Naive thymus-derived CD8-positive, alpha-beta T cell (primary cell): Measurements from ENCODE around the gene S100G. TPM values are rescaled to one million over a fixed set of nuclear protein-coding genes. Genes with fewer than 3 reads are reported as not detected.

Experiments used
- ATAC-seq, 2 donors: fragments of 150-1000 bp; cut with Tn5 transposase in 1 of 2; sonication (Bioruptor Pico), chemical (Tn5 transposase) in 1 of 2; 1 replicate in 1 of 2; 2 replicates in 1 of 2; pipeline ENCODE4 v1.10.0; 2021; ENCODE audit warnings: mild to moderate bottlenecking in 2 of 2, moderate library complexity in 2 of 2
- POLR2A ChIA-PET: fragments of 350-600 bp; sonication (Branson Sonifier 250); formaldehyde crosslinking; loops from one replicate; lab custom pipeline; 2021; ENCODE audit warnings: antibody characterized with exemption; lab: Charles Lee
- DNase-seq, 10 donors: peaks; one replicate each; pipeline versions ENCODE4 v3.0.0 to v3.0.0-alpha.2; 2020 to 2022
- H3K27ac Mint-ChIP-seq, 10 donors: one replicate each; pipeline ENCODE4 v1.8.0; 2020 to 2022; ENCODE audit warnings: mild to moderate bottlenecking in 10 of 10, mixed read lengths in 10 of 10, moderate library complexity in 4 of 10, inconsistent platforms in 1 of 10
- H3K27me3 Mint-ChIP-seq, 5 donors: one replicate each; pipeline ENCODE4 v1.8.0; 2021 to 2022; ENCODE audit warnings: mixed read lengths in 5 of 5
- H3K36me3 Mint-ChIP-seq, 3 donors: one replicate each; pipeline ENCODE4 v1.8.0; 2020 to 2022; ENCODE audit warnings: mixed read lengths in 3 of 3, mild to moderate bottlenecking in 2 of 3, inconsistent platforms in 1 of 3
- H3K4me1 Mint-ChIP-seq, 4 donors: one replicate each; pipeline ENCODE4 v1.8.0; 2021 to 2022; ENCODE audit warnings: mixed read lengths in 4 of 4
- H3K4me3 Mint-ChIP-seq, 10 donors: one replicate each; pipeline ENCODE4 v1.8.0; 2020 to 2022; ENCODE audit warnings: mild to moderate bottlenecking in 10 of 10, mixed read lengths in 10 of 10, moderate library complexity in 6 of 10, inconsistent platforms in 1 of 10
- H3K9me3 Mint-ChIP-seq, 9 donors: one replicate each; pipeline ENCODE4 v1.8.0; 2020 to 2022; ENCODE audit warnings: mixed read lengths in 9 of 9, mild to moderate bottlenecking in 3 of 9, inconsistent platforms in 1 of 9, moderate library complexity in 1 of 9
- polyA plus RNA-seq, 3 donors: library from polyadenylated mRNA; unstranded; fragments of 300-500 nt; fragmentation: Illumina TruSeq; gene quantifications; one replicate each; pipeline ENCODE4 v1.2.3, GENCODE V29; 2021
- total RNA-seq, 8 experiments: library from RNA in 2 of 8; stranded (reverse) in 2 of 8; gene quantifications; one replicate each; pipeline ENCODE4 v1.2.3 and lab custom pipeline; 2021 to 2026

S100G gene
- total and polyA plus RNA-seq, 5 experiments from 2014 or later = not detected

GRCh38 chrX:16653424-16653823 lies 3.5 kb downstream of the S100G start:
- H3K4me3 Mint-ChIP-seq = no peak overlapping the region

DNA sequence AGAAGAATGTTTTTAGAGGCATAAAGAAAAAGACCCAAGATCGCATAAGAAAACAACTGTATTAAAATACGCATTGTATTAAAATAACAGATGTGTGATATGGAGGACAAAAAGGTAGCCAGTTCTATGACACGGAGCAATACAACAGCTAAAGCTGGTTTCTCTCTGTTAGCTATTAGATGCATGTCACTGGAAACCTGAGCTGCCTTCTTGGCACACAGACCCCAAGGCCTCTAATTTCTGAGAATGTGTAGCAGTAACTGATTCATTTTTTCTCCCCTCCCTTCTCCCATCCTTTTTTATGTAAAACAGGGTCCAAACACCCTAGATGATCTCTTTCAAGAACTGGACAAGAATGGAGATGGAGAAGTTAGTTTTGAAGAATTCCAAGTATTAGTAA lies 4.1 kb downstream of the S100G start:
- POLR2A ChIA-PET = no interaction called here
- peaks cover 9 to 20% (median 10%) of the 10 kb centered on the region in 3 donors for H3K36me3 Mint-ChIP-seq

More at GRCh38 chrX:16653424-16653823, 3.5 kb downstream of the S100G start:
- no peak for ATAC-seq
- POLR2A ChIA-PET = no interaction called here
- H3K36me3 Mint-ChIP-seq = peaks cover 9 to 18% (median 10%) of the 10 kb centered on the region in 3 donors
- H3K27ac Mint-ChIP-seq = no peak overlapping the region
- no peak for DNase-seq
- H3K27me3 Mint-ChIP-seq = no peaks in the 10 kb centered on the region
- H3K9me3 Mint-ChIP-seq = peaks cover 0 to 2% (median 0%) of the 10 kb centered on the region in 9 donors
- H3K4me1 Mint-ChIP-seq = no peaks in the 10 kb centered on the region

DNA sequence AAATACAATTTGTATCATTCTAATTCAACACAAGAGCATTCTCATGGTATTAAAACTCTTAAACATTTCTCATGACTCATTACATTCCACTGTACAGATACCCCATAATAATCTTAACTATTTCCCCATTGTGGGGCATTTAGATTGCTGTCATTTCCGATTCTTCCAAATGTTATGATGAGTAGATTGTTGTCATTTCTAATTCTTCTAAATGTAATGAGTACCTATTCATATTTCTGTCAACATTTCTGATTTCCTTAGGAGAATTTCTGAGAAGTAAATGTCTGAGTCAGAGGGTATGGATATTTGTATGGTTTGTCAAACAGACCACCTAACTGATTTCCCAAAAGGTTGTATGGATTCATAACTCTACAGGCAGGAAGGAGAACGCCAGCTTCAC lies 8.3 kb downstream of the S100G start:
- H3K36me3 Mint-ChIP-seq = peaks cover 5 to 23% (median 9%) of the 10 kb centered on the region in 3 donors
- no peak for DNase-seq
- H3K27me3 Mint-ChIP-seq = no peaks in the 10 kb centered on the region
- H3K4me3 Mint-ChIP-seq = no peak overlapping the region
- H3K9me3 Mint-ChIP-seq = no peaks in the 10 kb centered on the region
- POLR2A ChIA-PET = no interaction called here
- ATAC-seq = no peak
- H3K27ac Mint-ChIP-seq = no peak overlapping the region
- H3K4me1 Mint-ChIP-seq = no peaks in the 10 kb centered on the region

More for the DNA sequence above, 4.1 kb downstream of the S100G start:
- ATAC-seq = no peak
- no peak for DNase-seq
- H3K4me3 Mint-ChIP-seq = no peak overlapping the region
- H3K4me1 Mint-ChIP-seq = no peaks in the 10 kb centered on the region
- H3K27ac Mint-ChIP-seq = no peak overlapping the region
- peaks cover 0 to 2% (median 0%) of the 10 kb centered on the region in 9 donors for H3K9me3 Mint-ChIP-seq
- no peaks in the 10 kb centered on the region for H3K27me3 Mint-ChIP-seq

GRCh38 chrX:16659321-16659720 lies 9.4 kb downstream of the S100G start:
- Mint-ChIP-seq H3K4me1 (peaks cover 0 to under 1% (median 0%) of the 10 kb centered on the region in 4 donors), H3K36me3 (peaks cover 5 to 31% (median 9%) of the 10 kb centered on the region in 3 donors), H3K27me3 (no peaks in the 10 kb centered on the region), H3K9me3 (no peaks in the 10 kb centered on the region), H3K4me3 (no peak overlapping the region), H3K27ac (no peak overlapping the region)
- no peak for ATAC-seq
- DNase-seq = no peak
- POLR2A ChIA-PET = no interaction called here

GRCh38 chrX:16661495-16661894 lies 11.5 kb downstream of the S100G start:
- Mint-ChIP-seq H3K27ac (no peak overlapping the region), H3K36me3 (peaks cover 0 to 44% (median 9%) of the 10 kb centered on the region in 3 donors), H3K27me3 (no peaks in the 10 kb centered on the region), H3K4me3 (no peak overlapping the region), H3K9me3 (no peaks in the 10 kb centered on the region), H3K4me1 (peaks cover 0 to 1% (median 0%) of the 10 kb centered on the region in 4 donors)
- ATAC-seq = no peak
- POLR2A ChIA-PET = no interaction called here
- DNase-seq = no peak

DNA sequence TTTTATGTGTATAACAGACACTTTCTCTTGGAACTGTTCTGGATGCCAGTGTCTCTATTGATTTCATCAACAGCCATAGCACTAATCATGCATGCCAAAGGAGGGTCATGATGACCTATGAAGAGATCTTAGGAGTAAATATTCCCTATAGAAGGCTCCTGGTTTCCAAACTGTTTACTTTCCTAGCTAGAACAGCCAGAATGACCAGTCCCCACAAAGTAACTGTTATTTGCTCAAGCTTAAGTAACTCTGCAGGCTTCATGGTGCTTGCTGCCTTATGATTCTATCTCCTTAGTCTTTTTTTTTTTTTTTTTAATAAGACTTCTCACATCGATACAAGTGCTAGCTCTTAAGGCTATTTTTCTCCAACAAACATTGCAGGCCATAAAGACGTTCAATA lies 12.4 kb downstream of the S100G start:
- no peaks in the 10 kb centered on the region for H3K27me3 Mint-ChIP-seq
- DNase-seq = no peak
- no peak for ATAC-seq
- H3K9me3 Mint-ChIP-seq = no peaks in the 10 kb centered on the region
- H3K4me1 Mint-ChIP-seq = peaks cover 0 to 1% (median 0%) of the 10 kb centered on the region in 4 donors
- H3K4me3 Mint-ChIP-seq = no peak overlapping the region
- POLR2A ChIA-PET = no interaction called here
- no peak overlapping the region for H3K27ac Mint-ChIP-seq
- H3K36me3 Mint-ChIP-seq = peaks cover 0 to 48% (median 7%) of the 10 kb centered on the region in 3 donors

- H3K36me3 Mint-ChIP-seq = peaks cover 0 to 47% (median 0%) of the 10 kb centered on the region in 3 donors
- DNase-seq = no peak
- POLR2A ChIA-PET = no interaction called here
Measured at GRCh38 chrX:16664074-16664473, 14.1 kb downstream of the S100G start.

DNA sequence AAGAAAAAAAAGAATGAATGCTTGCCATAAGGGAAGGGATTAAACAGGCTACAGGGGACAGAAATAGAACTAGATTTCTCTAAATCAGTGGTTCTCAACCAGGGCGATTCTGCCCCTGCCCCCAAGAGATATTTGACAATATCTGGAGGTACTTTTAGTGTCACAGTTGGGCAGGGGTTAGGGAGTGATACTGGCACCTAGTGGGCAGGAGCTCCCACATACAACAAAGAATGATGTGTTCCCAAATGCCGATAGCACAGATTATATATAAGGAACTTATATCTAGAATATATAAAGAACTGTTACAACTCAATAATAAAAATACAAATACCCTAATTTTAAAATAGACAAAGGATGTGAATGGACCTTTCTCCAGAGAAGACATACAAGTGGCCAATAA lies 14.7 kb downstream of the S100G start:
- ATAC-seq (no peak), DNase-seq (no peak)
- no peak overlapping the region for H3K4me3 Mint-ChIP-seq
- peaks cover 0 to 1% (median 0%) of the 10 kb centered on the region in 4 donors for H3K4me1 Mint-ChIP-seq
- no peaks in the 10 kb centered on the region for H3K27me3 Mint-ChIP-seq
- H3K36me3 Mint-ChIP-seq = peaks cover 0 to 47% (median 0%) of the 10 kb centered on the region in 3 donors
- POLR2A ChIA-PET = no interaction called here
- H3K9me3 Mint-ChIP-seq = no peaks in the 10 kb centered on the region
- no peak overlapping the region for H3K27ac Mint-ChIP-seq

More at GRCh38 chrX:16664074-16664473, 14.1 kb downstream of the S100G start:
- no peak for ATAC-seq
- no peak overlapping the region for H3K4me3 Mint-ChIP-seq
- H3K9me3 Mint-ChIP-seq = no peaks in the 10 kb centered on the region
- H3K27ac Mint-ChIP-seq = peak overlapping the region in 1 of 10 donors; percentile 10
- H3K4me1 Mint-ChIP-seq = peaks cover 0 to 1% (median 0%) of the 10 kb centered on the region in 4 donors
- no peaks in the 10 kb centered on the region for H3K27me3 Mint-ChIP-seq

- no peak for ATAC-seq
- Mint-ChIP-seq H3K4me3 (no peak overlapping the region), H3K4me1 (peaks cover 0 to 1% (median 0%) of the 10 kb centered on the region in 4 donors), H3K27me3 (no peaks in the 10 kb centered on the region), H3K36me3 (peaks cover 0 to 51% (median 0%) of the 10 kb centered on the region in 3 donors), H3K27ac (no peak overlapping the region), H3K9me3 (no peaks in the 10 kb centered on the region)
- DNase-seq = no peak
- POLR2A ChIA-PET = no interaction called here
Measured at GRCh38 chrX:16665089-16665488, 15.1 kb downstream of the S100G start.

GRCh38 chrX:16666541-16666940 lies 16.6 kb downstream of the S100G start:
- POLR2A ChIA-PET = no interaction called here
- H3K36me3 Mint-ChIP-seq = peaks cover 0 to 56% (median 0%) of the 10 kb centered on the region in 3 donors
- no peaks in the 10 kb centered on the region for H3K9me3 Mint-ChIP-seq
- H3K4me1 Mint-ChIP-seq = peaks cover 0 to 4% (median 0%) of the 10 kb centered on the region in 4 donors
- ATAC-seq = no peak
- no peaks in the 10 kb centered on the region for H3K27me3 Mint-ChIP-seq
- no peak overlapping the region for H3K4me3 Mint-ChIP-seq
- peak overlapping the region in 1 of 10 donors; percentile 62 for H3K27ac Mint-ChIP-seq
- no peak for DNase-seq

DNA sequence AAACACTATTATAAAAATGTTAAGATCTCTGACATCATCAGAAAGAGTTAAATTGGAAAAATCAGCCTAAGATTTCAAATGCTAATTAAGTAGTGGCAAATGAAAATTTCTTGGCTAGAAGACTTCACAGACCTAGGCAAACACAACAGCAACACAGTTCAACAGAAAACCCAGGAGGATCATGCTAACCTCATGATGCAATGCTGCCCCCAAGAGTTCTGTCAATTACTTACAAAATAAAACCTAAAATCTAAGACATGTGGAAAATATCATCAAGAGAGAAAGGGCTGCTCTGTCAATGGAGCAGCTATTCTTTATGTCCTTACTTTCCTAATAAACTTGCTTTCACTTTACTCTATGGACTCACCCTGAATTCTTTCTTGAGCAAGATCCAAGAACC lies 21.0 kb downstream of the S100G start:
- H3K4me1 Mint-ChIP-seq = peaks cover 0 to 3% (median 0%) of the 10 kb centered on the region in 4 donors
- peaks cover 0 to 43% (median 0%) of the 10 kb centered on the region in 3 donors for H3K36me3 Mint-ChIP-seq
- no peak overlapping the region for H3K4me3 Mint-ChIP-seq
- POLR2A ChIA-PET = no interaction called here
- H3K27me3 Mint-ChIP-seq = no peaks in the 10 kb centered on the region
- H3K27ac Mint-ChIP-seq = no peak overlapping the region
- DNase-seq (peak in 7 of 10 donors; percentile 0 to 43 (median 22)), ATAC-seq (peak in 1 of 2 donors; percentile 44)
- H3K9me3 Mint-ChIP-seq = no peaks in the 10 kb centered on the region

DNA sequence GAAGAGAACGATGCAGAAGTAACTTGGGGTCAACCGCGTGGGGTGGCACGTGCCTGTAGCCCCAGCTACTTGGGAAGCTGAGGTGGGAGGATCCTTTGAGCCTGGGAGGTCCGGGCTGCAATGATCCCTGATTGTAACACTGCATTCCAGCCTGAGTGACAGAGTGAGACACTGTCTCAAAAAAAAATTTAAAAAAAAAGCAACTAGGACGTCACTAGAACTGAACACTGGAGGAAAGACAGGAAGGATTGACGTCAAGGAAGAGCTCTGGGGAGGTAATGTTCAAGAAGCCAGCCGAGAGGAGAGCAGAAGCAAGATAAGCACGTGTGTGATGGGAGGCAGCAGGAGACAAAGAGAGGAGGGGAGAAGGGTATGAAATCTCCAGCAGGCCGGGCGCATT lies 28.7 kb downstream of the S100G start:
- no peak for ATAC-seq
- H3K36me3 Mint-ChIP-seq = peaks cover 0 to 57% (median 0%) of the 10 kb centered on the region in 3 donors
- no peaks in the 10 kb centered on the region for H3K27me3 Mint-ChIP-seq
- no peak for DNase-seq
- H3K4me1 Mint-ChIP-seq = no peaks in the 10 kb centered on the region
- no peaks in the 10 kb centered on the region for H3K9me3 Mint-ChIP-seq
- POLR2A ChIA-PET = no interaction called here
- no peak overlapping the region for H3K27ac Mint-ChIP-seq
- no peak overlapping the region for H3K4me3 Mint-ChIP-seq

DNA sequence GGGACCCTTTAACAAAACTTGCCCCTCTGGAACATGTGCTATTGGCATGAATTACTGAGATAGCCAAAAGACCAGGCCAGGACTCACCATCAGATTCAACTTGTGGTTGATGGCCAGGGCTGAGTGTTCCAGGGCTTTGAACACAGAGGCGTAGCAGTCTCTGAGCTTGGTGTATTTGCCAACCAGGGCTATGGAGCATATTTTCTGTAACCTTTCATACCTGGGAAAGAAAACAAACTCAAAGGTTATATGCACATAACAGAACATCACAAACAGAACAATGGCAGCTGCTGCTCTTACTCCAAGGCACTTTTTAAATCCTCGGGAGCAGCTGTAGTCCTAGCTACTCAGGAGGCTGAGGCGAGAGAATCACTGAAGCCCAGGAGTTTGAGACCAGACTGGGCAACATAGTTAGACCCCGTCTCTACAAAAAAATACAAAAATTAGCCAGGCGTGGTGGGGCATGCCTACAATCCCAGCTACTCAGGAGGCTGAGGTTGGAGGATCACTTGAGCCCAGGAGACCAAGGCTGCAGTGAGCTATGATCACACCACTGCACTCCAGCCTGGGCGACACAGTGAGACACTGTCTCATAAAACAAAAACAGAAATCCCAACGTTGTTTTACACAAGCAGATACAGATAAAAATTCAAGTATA lies 33.2 kb downstream of the S100G start:
- Mint-ChIP-seq H3K36me3 (peaks cover 0 to 46% (median 3%) of the 10 kb centered on the region in 3 donors), H3K4me3 (no peak overlapping the region), H3K27ac (no peak overlapping the region), H3K9me3 (no peaks in the 10 kb centered on the region), H3K4me1 (no peaks in the 10 kb centered on the region), H3K27me3 (no peaks in the 10 kb centered on the region)
- POLR2A ChIA-PET = no interaction called here
- ATAC-seq (no peak), DNase-seq (no peak)
